Trophoblast cell (in vitro differentiated cells and primary cell): ENCODE results near the gene ZNF629.
"Not testable (repeated sequence)": the region's sequence is repeated elsewhere in the genome, so short reads cannot be mapped to it uniquely, and the experiment has no call there.

Source experiments
- DNase-seq, 2 donors: peaks; one replicate each; pipeline ENCODE4 v3.0.0-alpha.2; 2016
- H2AFZ ChIP-seq: 2 replicates; pipeline ENCODE4 v1.6.1; 2013; ENCODE audit warnings: low read length, moderate library complexity, mild to moderate bottlenecking; ENCODE audit not compliant: insufficient read depth, poor library complexity
- H2AK5ac ChIP-seq: 2 replicates; pipeline ENCODE4 v1.6.1; 2013; ENCODE audit warnings: mild to moderate bottlenecking, low read length
- H2BK120ac ChIP-seq: 2 replicates; pipeline ENCODE4 v1.6.1; 2013; ENCODE audit warnings: low read length, mild to moderate bottlenecking, moderate library complexity; ENCODE audit not compliant: insufficient read depth, poor library complexity
- H2BK12ac ChIP-seq: 2 replicates; pipeline ENCODE4 v1.6.1; 2013; ENCODE audit warnings: mild to moderate bottlenecking, low read length, moderate library complexity
- H2BK5ac ChIP-seq: 2 replicates; pipeline ENCODE4 v1.6.1; 2013; ENCODE audit warnings: low read length, low read depth, moderate library complexity, mild to moderate bottlenecking; ENCODE audit not compliant: poor library complexity
- H3K14ac ChIP-seq: 2 replicates; pipeline ENCODE4 v1.6.1; 2013; ENCODE audit warnings: mild to moderate bottlenecking, low read length
- H3K18ac ChIP-seq: 2 replicates; pipeline ENCODE4 v1.6.1; 2013; ENCODE audit warnings: mild to moderate bottlenecking, low read length
- H3K23ac ChIP-seq: 2 replicates; pipeline ENCODE4 v1.6.1; 2013; ENCODE audit warnings: low read length
- H3K27ac ChIP-seq: 2 replicates; pipeline ENCODE4 v1.5.1; 2013; ENCODE audit warnings: low read depth, mild to moderate bottlenecking, inconsistent platforms, low read length, moderate library complexity
- H3K27me3 ChIP-seq: 2 replicates; pipeline ENCODE4 v1.6.1; 2013; ENCODE audit warnings: inconsistent platforms, mild to moderate bottlenecking, low read length, moderate library complexity; ENCODE audit not compliant: insufficient read depth
- H3K36me3 ChIP-seq, 2 experiments: 1 replicate in 1 of 2; 2 replicates in 1 of 2; pipeline ENCODE4 v1.6.1; 2013; ENCODE audit warnings: low read length in 2 of 2, mild to moderate bottlenecking in 2 of 2, moderate library complexity in 1 of 2; ENCODE audit not compliant: insufficient read depth in 2 of 2, control insufficient read depth in 1 of 2
- H3K4ac ChIP-seq: 2 replicates; pipeline ENCODE4 v1.6.1; 2013; ENCODE audit warnings: low read depth, mild to moderate bottlenecking, low read length, moderate library complexity
- H3K4me1 ChIP-seq, 2 experiments: 1 replicate in 1 of 2; 2 replicates in 1 of 2; pipeline ENCODE4 v1.6.1; 2013; ENCODE audit warnings: low read length in 2 of 2, mild to moderate bottlenecking in 2 of 2, moderate library complexity in 1 of 2; ENCODE audit not compliant: insufficient read depth in 2 of 2, control insufficient read depth in 1 of 2
- H3K4me2 ChIP-seq: 2 replicates; pipeline ENCODE4 v1.6.1; 2013; ENCODE audit warnings: inconsistent platforms, mild to moderate bottlenecking, low read length, moderate library complexity
- H3K4me3 ChIP-seq: 2 replicates; pipeline ENCODE4 v1.5.1; 2013; ENCODE audit warnings: mild to moderate bottlenecking, low read depth, low read length, inconsistent platforms
- H3K79me1 ChIP-seq: one replicate; pipeline ENCODE4 v1.6.1; 2013; ENCODE audit warnings: low read length
- H3K79me2 ChIP-seq: 2 replicates; pipeline ENCODE4 v1.6.1; 2013; ENCODE audit warnings: low read length, mild to moderate bottlenecking; ENCODE audit not compliant: control insufficient read depth, insufficient read depth, poor library complexity
- H3K9ac ChIP-seq: 2 replicates; pipeline ENCODE4 v1.6.1; 2013; ENCODE audit warnings: mild to moderate bottlenecking, low read length
- H3K9me3 ChIP-seq: 2 replicates; pipeline ENCODE4 v1.6.1; 2013; ENCODE audit warnings: low read depth, mild to moderate bottlenecking, control low read depth, inconsistent platforms, low read length; ENCODE audit not compliant: insufficient read depth
- H4K12ac ChIP-seq: 2 replicates; pipeline ENCODE4 v1.6.1; 2013; ENCODE audit warnings: low read depth, mild to moderate bottlenecking, low read length, moderate library complexity
- H4K8ac ChIP-seq: 2 replicates; pipeline ENCODE4 v1.6.1; 2013; ENCODE audit warnings: low read depth, mild to moderate bottlenecking, low read length, moderate library complexity
- H4K91ac ChIP-seq: one replicate; pipeline ENCODE4 v1.6.1; 2013; ENCODE audit warnings: low read depth, mild to moderate bottlenecking, low read length, moderate library complexity
- WGBS: extraction: QIAGEN DNeasy Blood & Tissue Kit; methylation state at CpG from one replicate; pipeline ENCODE4 v1.1.7; 2013; ENCODE audit warnings: missing lambda C conversion rate; ENCODE audit not compliant: insufficient read length, insufficient coverage; ENCODE audit errors: extremely low coverage; 5-methylcytosine and 5-hydroxymethylcytosine counted together

Gene ZNF629

GRCh38 chr16:30821891-30822290 is 34.9 kb upstream of the ZNF629 start:
- Histone ChIP-seq H4K8ac (no peak overlapping the region), H3K27me3 (no peaks in the 10 kb centered on the region), H3K18ac (no peak overlapping the region), H3K4me3 (no peak overlapping the region), H3K79me1 (no peaks in the 10 kb centered on the region), H4K12ac (no peak overlapping the region), H3K4ac (no peak overlapping the region), H3K27ac (no peak overlapping the region), H3K9me3 (peaks cover 5% of the 10 kb centered on the region), H2AK5ac (no peak overlapping the region), H3K4me1 (no peaks in the 10 kb centered on the region), H3K23ac (no peak overlapping the region), H2BK12ac (no peak overlapping the region), H2BK5ac (no peak overlapping the region), H3K36me3 (no peaks in the 10 kb centered on the region), H3K4me2 (no peak overlapping the region), H2AFZ (no peak overlapping the region), H3K14ac (no peak overlapping the region), H3K9ac (no peak overlapping the region), H2BK120ac (no peak overlapping the region), H3K79me2 (no peaks in the 10 kb centered on the region), H4K91ac (no peak overlapping the region)
- WGBS: no CpG with 5 or more reads among the region's 17 CpGs
- no peak for DNase-seq

GRCh38 chr16:30821441-30821840 is 34.4 kb upstream of the ZNF629 start:
- WGBS: no CpG with 5 or more reads among the region's 9 CpGs
- H3K79me2 ChIP-seq, H2AFZ ChIP-seq, H3K27ac ChIP-seq, H2BK120ac ChIP-seq, H3K4me2 ChIP-seq, H3K4me3 ChIP-seq, H4K8ac ChIP-seq, H3K18ac ChIP-seq, H3K4ac ChIP-seq, H4K12ac ChIP-seq, H3K23ac ChIP-seq, H3K36me3 ChIP-seq, H3K27me3 ChIP-seq, H2AK5ac ChIP-seq, H3K4me1 ChIP-seq, H2BK12ac ChIP-seq, H3K9me3 ChIP-seq, H3K79me1 ChIP-seq, H3K9ac ChIP-seq, H3K14ac ChIP-seq, H4K91ac ChIP-seq, H2BK5ac ChIP-seq: not testable (repeated sequence)
- peak in 1 of 2 donors; percentile 23 for DNase-seq

- Histone ChIP-seq H3K4me3 (no peak overlapping the region), H2BK12ac (no peak overlapping the region), H4K12ac (no peak overlapping the region), H3K14ac (no peak overlapping the region), H3K18ac (no peak overlapping the region), H3K36me3 (no peaks in the 10 kb centered on the region), H4K91ac (no peak overlapping the region), H3K79me2 (no peaks in the 10 kb centered on the region), H2BK120ac (no peak overlapping the region), H3K27me3 (no peaks in the 10 kb centered on the region), H3K9ac (no peak overlapping the region), H2AFZ (no peak overlapping the region), H2BK5ac (no peak overlapping the region), H3K23ac (no peak overlapping the region), H3K4ac (no peak overlapping the region), H3K79me1 (no peaks in the 10 kb centered on the region), H3K9me3 (peaks cover 5% of the 10 kb centered on the region), H3K27ac (no peak overlapping the region), H4K8ac (no peak overlapping the region), H2AK5ac (no peak overlapping the region), H3K4me2 (no peak overlapping the region), H3K4me1 (no peaks in the 10 kb centered on the region)
- WGBS: no CpG with 5 or more reads among the region's 34 CpGs
- DNase-seq: no peak
Observed at GRCh38 chr16:30820952-30821421, 34.0 kb upstream of the ZNF629 start.

GRCh38 chr16:30816769-30817168 is 29.8 kb upstream of the ZNF629 start:
- Histone ChIP-seq H3K9ac (no peak overlapping the region), H3K36me3 (no peaks in the 10 kb centered on the region), H3K4me3 (no peak overlapping the region), H3K4me2 (no peak overlapping the region), H3K27me3 (no peaks in the 10 kb centered on the region), H3K18ac (no peak overlapping the region), H2BK5ac (no peak overlapping the region), H4K8ac (no peak overlapping the region), H4K12ac (no peak overlapping the region), H3K79me2 (no peaks in the 10 kb centered on the region), H3K23ac (no peak overlapping the region), H3K4ac (no peak overlapping the region), H2BK120ac (no peak overlapping the region), H3K14ac (no peak overlapping the region), H2BK12ac (no peak overlapping the region), H3K79me1 (peaks cover 6% of the 10 kb centered on the region), H4K91ac (no peak overlapping the region), H2AK5ac (no peak overlapping the region), H2AFZ (no peak overlapping the region), H3K9me3 (peaks cover 3% of the 10 kb centered on the region), H3K27ac (no peak overlapping the region), H3K4me1 (peaks cover 3 to 6% of the 10 kb centered on the region in 2 experiments)
- DNase-seq: no peak
- WGBS: no CpG with 5 or more reads among the region's 2 CpGs
